ENCODE measurements around the gene DKK1.
"Not testable (repeated sequence)": the region's sequence is repeated elsewhere in the genome, so short reads cannot be mapped to it uniquely, and the experiment has no call there.

The DKK1 gene

GRCh38 chr10:52318136-52318701 lies 4.1 kb downstream of the DKK1 start:
- no peak for DNase-seq

GRCh38 chr10:52318822-52319464 lies 4.9 kb downstream of the DKK1 start:
- no peak for DNase-seq

GRCh38 chr10:52319926-52320325 lies 5.8 kb downstream of the DKK1 start:
- no peak for DNase-seq

- DNase-seq = no peak
Observed at GRCh38 chr10:52322323-52322722, 8.2 kb downstream of the DKK1 start.

GRCh38 chr10:52322936-52323335 lies 8.9 kb downstream of the DKK1 start:
- no peak for DNase-seq

- no peak for DNase-seq
Observed at GRCh38 chr10:52326382-52326781, 12.3 kb downstream of the DKK1 start.

- DNase-seq = no peak
Observed at GRCh38 chr10:52331638-52332364, 17.7 kb downstream of the DKK1 start.

GRCh38 chr10:52332815-52333214 lies 18.7 kb downstream of the DKK1 start:
- no peak for DNase-seq

- no peak for DNase-seq
Observed at GRCh38 chr10:52334595-52334994, 20.5 kb downstream of the DKK1 start.

GRCh38 chr10:52335665-52336064 lies 21.6 kb downstream of the DKK1 start:
- no peak for DNase-seq

GRCh38 chr10:52337225-52337624 lies 23.1 kb downstream of the DKK1 start:
- DNase-seq = no peak

- no peak for DNase-seq
Observed at GRCh38 chr10:52343439-52343838, 29.4 kb downstream of the DKK1 start.

- DNase-seq = no peak
Observed at GRCh38 chr10:52346394-52347326, 32.6 kb downstream of the DKK1 start.

- DNase-seq = no peak
Observed at GRCh38 chr10:52347327-52347667, 33.2 kb downstream of the DKK1 start.

- no peak for DNase-seq
Observed at GRCh38 chr10:52348037-52348564, 34.0 kb downstream of the DKK1 start.

GRCh38 chr10:52351914-52352330 lies 37.8 kb downstream of the DKK1 start:
- no peak for DNase-seq

GRCh38 chr10:52353205-52353604 lies 39.1 kb downstream of the DKK1 start:
- no peak for DNase-seq

GRCh38 chr10:52353960-52354394 lies 39.9 kb downstream of the DKK1 start:
- no peak for DNase-seq

GRCh38 chr10:52357971-52358370 lies 43.9 kb downstream of the DKK1 start:
- no peak for DNase-seq

- DNase-seq = no peak
Observed at GRCh38 chr10:52359441-52359840, 45.4 kb downstream of the DKK1 start.

- DNase-seq = not testable (repeated sequence)
Observed at GRCh38 chr10:52365547-52366432, 51.7 kb downstream of the DKK1 start.

Data from femur (tissue), 1 donor.